BJ (cell line): ENCODE measurements around the gene NECAB3. TPM values are rescaled to one million over a fixed set of nuclear protein-coding genes. Genes with fewer than 3 reads are reported as not detected.

Source experiments
- CTCF ChIA-PET: fragments of 350-600 bp; formaldehyde crosslinking; extraction: SDS; loops from one replicate; lab custom pipeline; 2021; ENCODE audit warnings: antibody characterized with exemption, inconsistent platforms; lab: Yijun Ruan, JAX
- POLR2A ChIA-PET: fragments of 300-600 bp; sonication (Branson Sonifier 250); formaldehyde crosslinking; extraction: SDS; loops from one replicate; lab custom pipeline; 2021; ENCODE audit warnings: antibody characterized with exemption; lab: Charles Lee
- DNase-seq: peaks from one replicate; pipeline ENCODE4 v3.0.0-alpha.2; 2011; ENCODE audit warnings: low read depth
- H3K27me3 ChIP-seq: 2 replicates; pipeline ENCODE4 v1.6.0; 2011; ENCODE audit warnings: low read length; ENCODE audit not compliant: control insufficient read depth, insufficient read depth
- H3K36me3 ChIP-seq: 2 replicates; pipeline ENCODE4 v1.5.1; 2011; ENCODE audit warnings: low read length; ENCODE audit not compliant: control insufficient read depth, insufficient read depth
- H3K4me3 ChIP-seq: 2 replicates; pipeline ENCODE4 v1.5.1; 2011; ENCODE audit warnings: low read depth, mild to moderate bottlenecking, control low read depth, low read length
- polyA plus RNA-seq: library from polyadenylated mRNA; depleted of rRNA; stranded (reverse); fragments of >200 nt; gene quantifications from 2 replicates; pipeline ENCODE4 v1.2.3, GENCODE V29; 2011
- TF ChIP-seq, protein P1 (sequence below): IDR thresholded peaks from 2 replicates; pipeline ENCODE4 v1.5.1; 2011; ENCODE audit warnings: low read depth, mild to moderate bottlenecking, control low read depth, inconsistent platforms, low read length, moderate library complexity; ENCODE audit not compliant: insufficient read depth

Gene NECAB3
- polyA plus RNA-seq, 1 experiment: 20.2 TPM

DNA sequence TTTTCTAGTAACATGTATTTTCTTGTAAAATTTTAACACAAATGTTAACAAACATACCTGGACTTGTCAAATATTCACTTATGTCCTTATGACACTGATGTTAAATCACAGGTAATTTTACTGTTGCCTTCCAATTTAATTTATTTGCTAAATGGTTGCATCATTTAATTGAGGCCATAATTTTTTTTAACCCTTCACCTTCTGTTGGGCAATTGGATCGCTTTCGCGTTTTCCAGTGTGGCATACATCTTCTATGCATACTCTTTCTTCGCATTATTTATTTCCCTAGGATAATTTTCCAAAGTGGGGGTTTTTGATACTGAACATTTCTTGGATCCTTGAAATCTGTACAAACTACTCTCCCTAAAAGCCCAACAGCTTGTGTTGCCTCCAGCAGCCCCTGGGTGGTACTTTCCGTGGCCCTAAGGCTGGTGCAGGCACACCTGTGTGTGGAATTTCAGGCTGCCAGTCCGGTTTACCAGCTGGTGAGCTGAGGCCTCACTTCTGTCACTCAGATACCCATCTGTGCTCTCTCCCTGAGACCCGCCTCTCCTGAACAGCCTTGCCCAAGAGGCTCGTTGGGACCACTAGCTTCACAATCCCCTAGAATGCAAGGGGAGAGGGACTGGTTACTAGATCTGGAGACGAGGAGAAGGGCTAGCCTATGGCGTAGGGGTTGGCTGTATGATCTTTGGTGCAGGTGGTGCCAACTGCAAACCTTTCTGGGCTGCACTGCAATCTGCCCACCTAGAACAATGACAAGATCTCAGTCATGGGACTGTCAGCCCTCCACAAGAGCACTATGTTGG lies 23.3 kb downstream of the NECAB3 start:
- no peak overlapping the region for H3K4me3 ChIP-seq
- H3K27me3 ChIP-seq: no peaks in the 10 kb centered on the region
- H3K36me3 ChIP-seq: no peaks in the 10 kb centered on the region
- ChIA-PET POLR2A (no interaction called here), CTCF (interaction anchor here (0.9 to 1.3 kb wide), 4 partner anchors 10 to 193 kb away, joined by 3 to 5 read pairs (median 4); no protein-coding TSS in a partner anchor)
- TF ChIP-seq, protein P1, sequence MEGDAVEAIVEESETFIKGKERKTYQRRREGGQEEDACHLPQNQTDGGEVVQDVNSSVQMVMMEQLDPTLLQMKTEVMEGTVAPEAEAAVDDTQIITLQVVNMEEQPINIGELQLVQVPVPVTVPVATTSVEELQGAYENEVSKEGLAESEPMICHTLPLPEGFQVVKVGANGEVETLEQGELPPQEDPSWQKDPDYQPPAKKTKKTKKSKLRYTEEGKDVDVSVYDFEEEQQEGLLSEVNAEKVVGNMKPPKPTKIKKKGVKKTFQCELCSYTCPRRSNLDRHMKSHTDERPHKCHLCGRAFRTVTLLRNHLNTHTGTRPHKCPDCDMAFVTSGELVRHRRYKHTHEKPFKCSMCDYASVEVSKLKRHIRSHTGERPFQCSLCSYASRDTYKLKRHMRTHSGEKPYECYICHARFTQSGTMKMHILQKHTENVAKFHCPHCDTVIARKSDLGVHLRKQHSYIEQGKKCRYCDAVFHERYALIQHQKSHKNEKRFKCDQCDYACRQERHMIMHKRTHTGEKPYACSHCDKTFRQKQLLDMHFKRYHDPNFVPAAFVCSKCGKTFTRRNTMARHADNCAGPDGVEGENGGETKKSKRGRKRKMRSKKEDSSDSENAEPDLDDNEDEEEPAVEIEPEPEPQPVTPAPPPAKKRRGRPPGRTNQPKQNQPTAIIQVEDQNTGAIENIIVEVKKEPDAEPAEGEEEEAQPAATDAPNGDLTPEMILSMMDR: no peak
- no peak for DNase-seq

DNA sequence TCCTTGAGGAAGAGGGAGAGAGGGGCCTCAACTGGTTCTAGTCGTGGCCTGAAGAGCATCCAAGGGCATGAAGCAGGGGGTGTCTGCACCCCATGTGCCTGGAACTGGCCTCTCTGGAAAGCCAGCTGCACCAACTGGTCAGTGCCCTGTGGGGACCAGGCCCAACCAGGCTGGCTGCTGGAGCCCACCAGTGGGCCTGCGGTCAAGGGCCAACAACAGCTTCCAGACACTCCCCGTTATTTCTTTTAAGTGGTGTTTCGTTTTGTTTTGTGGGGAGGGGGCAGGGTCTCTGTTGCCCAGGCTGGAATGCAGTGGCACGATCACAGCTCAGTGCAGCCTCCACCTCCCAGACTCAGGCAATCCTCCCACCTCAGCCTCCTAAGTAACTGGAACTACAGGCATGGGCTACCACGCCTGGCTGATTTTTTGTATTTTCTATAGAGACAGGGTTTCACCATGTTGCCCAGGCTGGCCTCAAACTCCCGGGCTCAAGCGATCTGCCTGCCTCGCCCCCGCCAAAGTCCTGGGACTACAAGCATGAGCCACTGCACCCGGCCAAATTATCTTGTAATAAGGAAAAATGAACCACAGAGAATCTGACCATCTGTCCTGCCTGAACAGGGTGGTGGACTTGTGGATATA lies 24.0 kb downstream of the NECAB3 start:
- CTCF ChIA-PET: interaction anchor here (1.2 kb wide), 1 partner anchor 196 kb away, joined by 3 read pairs; no protein-coding TSS in a partner anchor

DNA sequence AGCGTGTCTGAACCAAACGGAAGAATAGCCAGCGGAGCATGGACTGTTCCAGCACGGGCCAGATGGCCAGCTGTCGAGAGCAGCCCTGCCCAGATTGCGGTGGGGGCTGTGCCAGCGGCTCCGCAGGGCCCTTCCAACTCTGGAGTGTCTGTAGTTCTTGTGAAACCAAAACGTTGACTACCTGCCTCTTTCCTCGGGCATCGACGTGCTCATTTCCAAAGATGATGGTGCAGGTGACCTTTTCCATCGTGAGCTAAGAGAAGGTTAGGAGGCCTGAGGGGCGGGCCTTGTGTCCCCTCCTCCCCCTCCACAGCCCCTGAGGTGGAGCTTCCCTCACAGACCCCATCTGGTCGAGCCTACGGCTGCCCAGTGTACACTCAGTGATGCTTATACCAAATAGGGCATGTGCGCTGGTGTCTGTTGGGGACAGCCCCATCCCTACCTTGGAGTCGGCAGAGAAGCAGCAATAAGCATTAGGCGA lies 25.0 kb downstream of the NECAB3 start:
- CTCF ChIA-PET: interaction anchor here (0.5 to 1.2 kb wide), 3 partner anchors 195 to 503 kb away, joined by 3 read pairs; no protein-coding TSS in a partner anchor
- H3K36me3 ChIP-seq: peaks cover 6% of the 10 kb centered on the region
- no peak for DNase-seq
- TF ChIP-seq, protein P1: no peak
- no peak overlapping the region for H3K4me3 ChIP-seq
- H3K27me3 ChIP-seq: no peaks in the 10 kb centered on the region
- POLR2A ChIA-PET: no interaction called here

More for the DNA sequence above, 24.0 kb downstream of the NECAB3 start:
- DNase-seq: no peak
- Histone ChIP-seq H3K4me3 (no peak overlapping the region), H3K36me3 (peaks cover 1% of the 10 kb centered on the region; the same call in 1 of the 2 replicates), H3K27me3 (no peaks in the 10 kb centered on the region)
- POLR2A ChIA-PET: no interaction called here
- TF ChIP-seq, protein P1: no peak

DNA sequence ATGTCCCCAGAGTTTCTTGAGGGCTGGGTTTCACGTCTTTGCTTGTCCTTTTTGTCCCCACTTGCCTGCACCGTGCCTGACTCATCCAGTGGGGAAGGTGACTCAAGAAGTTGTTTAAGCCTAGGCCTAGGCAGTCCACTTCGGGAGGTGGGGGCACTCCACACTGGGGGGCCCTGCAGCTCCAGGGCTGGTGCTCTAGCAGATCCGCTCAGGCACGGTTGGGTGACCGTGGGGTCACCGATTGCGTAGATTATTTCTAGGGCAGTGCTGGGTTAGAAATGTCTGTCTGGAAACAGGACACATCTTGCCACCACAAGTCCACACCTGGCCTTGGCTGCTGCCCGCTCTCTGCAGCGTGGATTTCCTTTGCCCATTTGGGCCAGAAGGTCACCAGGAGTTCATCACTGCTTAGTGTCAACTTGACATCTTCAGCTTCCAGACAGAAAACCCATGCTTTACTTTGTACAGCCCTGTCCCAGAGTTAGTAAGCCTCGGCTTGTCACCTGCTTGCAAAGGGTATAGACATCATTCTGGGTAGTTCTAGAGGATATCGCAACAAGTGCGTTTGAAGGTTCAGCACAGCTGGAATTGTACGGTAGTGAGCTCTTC lies 25.7 kb downstream of the NECAB3 start:
- ChIA-PET CTCF (interaction anchor here (0.5 to 1.0 kb wide), 4 partner anchors 17 to 504 kb away, joined by 3 to 4 read pairs (median 3); no protein-coding TSS in a partner anchor), POLR2A (no interaction called here)
- TF ChIP-seq, protein P1: no peak
- no peak for DNase-seq
- peaks cover 6% of the 10 kb centered on the region for H3K36me3 ChIP-seq
- no peaks in the 10 kb centered on the region for H3K27me3 ChIP-seq
- H3K4me3 ChIP-seq: no peak overlapping the region
